A673 (cell line): ENCODE results near the gene SF3A1. TPM values are rescaled to one million over a fixed set of nuclear protein-coding genes. Genes with fewer than 3 reads are reported as not detected.
A peak's percentile ranks its signal among the peaks of the same experiment; 100 is the strongest.
"Not testable (repeated sequence)": the region's sequence is repeated elsewhere in the genome, so short reads cannot be mapped to it uniquely, and the experiment has no call there.

Experiments
- BruUV-seq: library from RNA; stranded (reverse); fragments of 400-500 nt; replicated peaks from 2 replicates; lab custom pipeline; 2021; lab: Mats Ljungman, UMichigan
- CTCF ChIA-PET: fragments of 300-600 bp; sonication (Branson Sonifier 250); formaldehyde crosslinking; loops from one replicate; lab custom pipeline; 2022; ENCODE audit warnings: antibody characterized with exemption; lab: Charles Lee
- POLR2A ChIA-PET: fragments of 300-600 bp; sonication (Branson Sonifier 250); formaldehyde crosslinking; loops from one replicate; lab custom pipeline; 2022; ENCODE audit warnings: antibody characterized with exemption; ENCODE audit not compliant: low non-redundant PET; lab: Charles Lee
- DNase-seq: peaks from one replicate; pipeline ENCODE4 v3.0.0-alpha.2; 2015; ENCODE audit warnings: low spot score
- H3K27ac ChIP-seq: fragments of 200-600 bp; sonication (generic); 2 replicates; pipeline ENCODE4 v1.5.1; 2016; ENCODE audit warnings: mixed run types, low read depth, mild to moderate bottlenecking, mixed read lengths, antibody characterized with exemption, low read length; ENCODE audit not compliant: poor library complexity, severe bottlenecking
- H3K27me3 ChIP-seq: fragments of 200-600 bp; sonication (generic); replicated peaks from 2 replicates; pipeline ENCODE4 v1.6.1; 2017; ENCODE audit warnings: mixed run types, low read depth, mild to moderate bottlenecking, mixed read lengths, antibody characterized with exemption, low read length; ENCODE audit not compliant: insufficient read depth, poor library complexity
- H3K36me3 ChIP-seq: fragments of 200-600 bp; sonication (generic); 2 replicates; pipeline ENCODE4 v1.6.1; 2016; ENCODE audit warnings: mixed run types, mild to moderate bottlenecking, mixed read lengths, antibody characterized with exemption, low read length; ENCODE audit not compliant: insufficient read depth, poor library complexity, severe bottlenecking
- H3K4me1 ChIP-seq: fragments of 200-600 bp; sonication (generic); 2 replicates; pipeline ENCODE4 v1.6.1; 2017; ENCODE audit warnings: mixed run types, mild to moderate bottlenecking, mixed read lengths, antibody characterized with exemption, low read length; ENCODE audit not compliant: insufficient read depth, poor library complexity, severe bottlenecking
- H3K4me3 ChIP-seq: fragments of 200-600 bp; sonication (generic); 2 replicates; pipeline ENCODE4 v1.5.1; 2016; ENCODE audit warnings: low read depth, mixed run types, mild to moderate bottlenecking, mixed read lengths, low read length; ENCODE audit not compliant: poor library complexity, severe bottlenecking
- H3K9me3 ChIP-seq: fragments of 200-600 bp; sonication (generic); 2 replicates; pipeline ENCODE4 v1.6.1; 2016; ENCODE audit warnings: mixed run types, low read depth, mild to moderate bottlenecking, mixed read lengths, antibody characterized with exemption, low read length; ENCODE audit not compliant: poor library complexity, severe bottlenecking
- CTCF ChIP-seq: fragments of 300-800, 200-600 bp; sonication (generic); conservative IDR thresholded peaks from 2 replicates; pipeline ENCODE4 v1.5.1; 2017; ENCODE audit warnings: low read depth, mild to moderate bottlenecking, antibody characterized with exemption, low read length, moderate library complexity, mixed read lengths
- EZH2 ChIP-seq: fragments of 200-600 bp; sonication (generic); IDR thresholded peaks from 2 replicates; pipeline ENCODE4 v1.6.1; 2017; ENCODE audit warnings: borderline replicate concordance, low read depth, mild to moderate bottlenecking, mixed read lengths, antibody characterized with exemption, low read length; ENCODE audit not compliant: poor library complexity, severe bottlenecking
- intact Hi-C: fragments of 100-400 bp; cut with micrococcal nuclease; formaldehyde crosslinking; loops from one replicate; pipeline ENCODE4 v1.10.0; 2022; ENCODE audit not compliant: unreplicated experiment
- total RNA-seq: library from RNA; stranded (reverse); gene quantifications from 2 replicates; pipeline ENCODE4 v1.2.3, GENCODE V29; 2021

Gene SF3A1
- total RNA-seq, 1 experiment from 2014 or later, result 366 TPM

- CTCF ChIA-PET, result no interaction called here
- Histone ChIP-seq H3K27ac (no peak overlapping the region), H3K36me3 (peaks cover 21% of the 10 kb centered on the region), H3K4me1 (no peaks in the 10 kb centered on the region), H3K9me3 (no peaks in the 10 kb centered on the region), H3K27me3 (no peaks in the 10 kb centered on the region), H3K4me3 (no peak overlapping the region)
- BruUV-seq, result no TSS peak
- DNase-seq, result no peak
- TF ChIP-seq CTCF, result no peak
- TF ChIP-seq EZH2, result no peak
- intact Hi-C loops, result loop anchor here (10.0 kb wide), 1 partner anchor 60 kb away; no protein-coding TSS in a partner anchor
- POLR2A ChIA-PET, result interaction anchor here (0.6 kb wide), 2 partner anchors 17 to 19 kb away, joined by 3 to 4 read pairs; no protein-coding TSS in a partner anchor
Measured at GRCh38 chr22:30404307-30404706, 47.6 kb upstream of the SF3A1 start.

GRCh38 chr22:30402766-30403104 is 46.0 kb upstream of the SF3A1 start:
- BruUV-seq, H3K4me3 ChIP-seq, H3K27ac ChIP-seq, H3K9me3 ChIP-seq, DNase-seq, POLR2A ChIA-PET, H3K27me3 ChIP-seq: not testable (repeated sequence)
- intact Hi-C loops, result loop anchor here (10.0 kb wide), 1 partner anchor 58 kb away; no protein-coding TSS in a partner anchor
- H3K36me3 ChIP-seq, result peaks cover 13% of the 10 kb centered on the region
- H3K4me1 ChIP-seq, result peaks cover 11% of the 10 kb centered on the region
- CTCF ChIA-PET, result interaction anchor here (1.0 kb wide), 1 partner anchor 15 kb away, joined by 3 read pairs; no protein-coding TSS in a partner anchor

- BruUV-seq, result no TSS peak
- intact Hi-C loops, result loop anchor here (10.0 kb wide), 1 partner anchor 57 kb away; no protein-coding TSS in a partner anchor
- Histone ChIP-seq H3K27ac (peak overlapping the region; percentile 37), H3K27me3 (no peaks in the 10 kb centered on the region), H3K9me3 (no peaks in the 10 kb centered on the region), H3K4me3 (no peak overlapping the region), H3K36me3 (peaks cover 10% of the 10 kb centered on the region), H3K4me1 (peaks cover 13% of the 10 kb centered on the region)
- no peak for DNase-seq
- POLR2A ChIA-PET, result no interaction called here
- TF ChIP-seq EZH2 (no peak), CTCF (no peak)
- CTCF ChIA-PET, result interaction anchor here (1.0 kb wide), 1 partner anchor 15 kb away, joined by 3 read pairs; no protein-coding TSS in a partner anchor
Measured at GRCh38 chr22:30402028-30402765, 45.5 kb upstream of the SF3A1 start.

- POLR2A ChIA-PET, H3K27me3 ChIP-seq, BruUV-seq, H3K36me3 ChIP-seq, CTCF ChIA-PET, DNase-seq, H3K4me3 ChIP-seq, H3K9me3 ChIP-seq, H3K27ac ChIP-seq: not testable (repeated sequence)
- intact Hi-C loops, result loop anchor here (10.0 kb wide), 1 partner anchor 56 kb away; no protein-coding TSS in a partner anchor
- peaks cover 18% of the 10 kb centered on the region for H3K4me1 ChIP-seq
Measured at GRCh38 chr22:30401024-30401423, 44.3 kb upstream of the SF3A1 start.
